ENCODE results near the gene PDS5B.
"Not testable (repeated sequence)": the region's sequence is repeated elsewhere in the genome, so short reads cannot be mapped to it uniquely, and the experiment has no call there.

PDS5B gene, protein sequence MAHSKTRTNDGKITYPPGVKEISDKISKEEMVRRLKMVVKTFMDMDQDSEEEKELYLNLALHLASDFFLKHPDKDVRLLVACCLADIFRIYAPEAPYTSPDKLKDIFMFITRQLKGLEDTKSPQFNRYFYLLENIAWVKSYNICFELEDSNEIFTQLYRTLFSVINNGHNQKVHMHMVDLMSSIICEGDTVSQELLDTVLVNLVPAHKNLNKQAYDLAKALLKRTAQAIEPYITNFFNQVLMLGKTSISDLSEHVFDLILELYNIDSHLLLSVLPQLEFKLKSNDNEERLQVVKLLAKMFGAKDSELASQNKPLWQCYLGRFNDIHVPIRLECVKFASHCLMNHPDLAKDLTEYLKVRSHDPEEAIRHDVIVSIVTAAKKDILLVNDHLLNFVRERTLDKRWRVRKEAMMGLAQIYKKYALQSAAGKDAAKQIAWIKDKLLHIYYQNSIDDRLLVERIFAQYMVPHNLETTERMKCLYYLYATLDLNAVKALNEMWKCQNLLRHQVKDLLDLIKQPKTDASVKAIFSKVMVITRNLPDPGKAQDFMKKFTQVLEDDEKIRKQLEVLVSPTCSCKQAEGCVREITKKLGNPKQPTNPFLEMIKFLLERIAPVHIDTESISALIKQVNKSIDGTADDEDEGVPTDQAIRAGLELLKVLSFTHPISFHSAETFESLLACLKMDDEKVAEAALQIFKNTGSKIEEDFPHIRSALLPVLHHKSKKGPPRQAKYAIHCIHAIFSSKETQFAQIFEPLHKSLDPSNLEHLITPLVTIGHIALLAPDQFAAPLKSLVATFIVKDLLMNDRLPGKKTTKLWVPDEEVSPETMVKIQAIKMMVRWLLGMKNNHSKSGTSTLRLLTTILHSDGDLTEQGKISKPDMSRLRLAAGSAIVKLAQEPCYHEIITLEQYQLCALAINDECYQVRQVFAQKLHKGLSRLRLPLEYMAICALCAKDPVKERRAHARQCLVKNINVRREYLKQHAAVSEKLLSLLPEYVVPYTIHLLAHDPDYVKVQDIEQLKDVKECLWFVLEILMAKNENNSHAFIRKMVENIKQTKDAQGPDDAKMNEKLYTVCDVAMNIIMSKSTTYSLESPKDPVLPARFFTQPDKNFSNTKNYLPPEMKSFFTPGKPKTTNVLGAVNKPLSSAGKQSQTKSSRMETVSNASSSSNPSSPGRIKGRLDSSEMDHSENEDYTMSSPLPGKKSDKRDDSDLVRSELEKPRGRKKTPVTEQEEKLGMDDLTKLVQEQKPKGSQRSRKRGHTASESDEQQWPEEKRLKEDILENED (N-terminal part only)

DNA sequence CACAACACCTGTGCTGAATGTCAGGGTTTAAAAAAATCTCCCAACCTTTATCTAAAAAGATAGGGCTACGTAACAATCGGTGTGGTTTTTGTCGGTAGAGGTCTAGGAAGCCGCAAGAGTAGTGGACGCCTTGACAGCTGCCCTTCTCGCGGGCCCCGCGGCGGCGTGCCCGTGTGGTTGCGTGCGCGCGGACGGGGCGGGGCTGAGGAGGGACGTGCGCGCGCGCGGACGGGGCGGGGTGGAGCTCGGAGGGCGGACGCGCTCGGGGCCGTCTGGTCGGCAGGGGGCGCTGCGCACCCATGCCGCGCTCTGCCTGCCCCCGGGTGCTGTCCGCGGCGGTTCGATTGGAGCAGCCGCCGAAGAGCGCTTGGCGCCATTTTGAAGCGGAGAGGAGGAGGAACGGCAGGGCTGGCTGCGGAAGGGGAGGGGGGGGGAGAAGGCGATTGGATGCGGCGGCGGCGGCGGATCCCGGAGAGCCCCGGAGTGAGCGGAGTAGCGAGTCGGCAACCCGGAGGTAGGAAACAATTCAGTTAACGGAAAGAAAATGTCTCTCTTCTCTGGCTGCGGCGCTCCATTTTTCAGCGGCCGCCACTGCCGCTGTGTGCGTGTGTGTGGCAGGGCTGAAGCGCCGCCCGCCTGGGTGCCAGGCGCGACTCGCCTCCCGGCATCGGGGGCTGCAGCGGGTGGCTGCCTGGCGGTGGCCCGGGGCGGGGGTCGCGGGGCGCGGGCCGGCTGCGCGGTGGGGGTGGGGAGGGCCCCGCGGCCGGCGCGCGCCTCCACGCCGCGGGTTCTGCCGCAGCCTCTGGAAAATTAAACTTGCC is at the start of gene PDS5B:
Gene PDS5B, plus strand, starts transcription at position 373 of the 821 bp plus-strand sequence. CDS start 62,321 bp downstream, outside the sequence.
- DNase-seq (ENCODE audit: low read depth, low spot score), result peak; percentile 99

DNA sequence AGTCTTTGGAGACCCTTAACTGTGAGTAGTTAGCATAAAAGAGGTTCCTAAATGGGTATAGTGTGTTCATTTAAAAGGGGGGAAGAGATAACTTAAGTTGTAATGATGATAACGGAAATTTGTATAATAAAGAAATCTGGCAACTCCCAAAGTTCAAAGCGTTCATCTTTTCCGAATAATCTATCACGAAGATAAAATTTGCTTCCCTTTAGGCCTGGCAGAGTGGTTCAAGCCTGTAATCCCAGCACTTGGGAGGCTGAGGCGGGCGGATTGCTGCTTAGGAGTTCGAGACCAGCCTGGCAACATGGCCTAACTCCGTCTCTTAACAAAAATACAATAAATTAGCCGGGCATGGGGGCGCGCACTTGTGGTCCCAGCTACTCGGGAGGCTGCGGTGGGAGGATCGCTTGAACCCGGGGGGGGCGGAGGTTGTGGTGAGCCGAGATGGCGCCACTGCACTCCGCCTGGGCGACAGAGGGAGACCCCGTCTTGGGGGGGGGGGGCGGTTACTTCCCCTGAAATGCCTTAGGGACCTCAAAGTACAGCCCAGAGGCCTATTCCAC is 48.6 kb upstream of the PDS5B start:
- DNase-seq (ENCODE audit: low read depth, low spot score), result no peak

DNA sequence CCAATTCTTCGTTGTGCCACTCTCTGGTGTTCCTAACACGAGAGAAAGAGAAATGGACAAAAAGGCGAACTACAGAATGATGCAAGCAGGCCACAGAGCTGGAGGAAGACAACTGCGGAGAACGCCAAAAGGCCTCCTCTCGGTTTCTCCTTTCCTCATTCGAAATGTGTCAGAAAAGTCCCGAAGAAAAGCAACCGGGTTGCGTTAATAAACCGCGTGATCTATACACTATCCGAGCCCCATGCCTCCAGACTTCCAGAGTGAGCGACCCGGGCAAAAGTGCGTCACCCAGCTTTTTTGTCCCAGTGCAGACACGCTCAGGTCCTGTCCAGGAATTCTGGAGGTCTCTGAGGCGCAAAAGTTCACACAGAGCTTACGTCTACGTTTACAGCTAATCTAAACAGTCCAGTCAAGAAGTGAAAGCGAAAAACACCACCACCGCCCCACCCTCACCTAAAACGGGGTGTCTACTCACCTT is 48.1 kb upstream of the PDS5B start:
- DNase-seq (ENCODE audit: low read depth, low spot score), result no peak

GRCh38 chr13:32538621-32539246 is 47.5 kb upstream of the PDS5B start, which contains the start of gene N4BP2L2:
N4BP2L2 (minus strand) TSS chr13:32538795; CDS start chr13:32537027, 1,768 bp downstream.
- peak; percentile 98 for DNase-seq (ENCODE audit: low read depth, low spot score)

DNA sequence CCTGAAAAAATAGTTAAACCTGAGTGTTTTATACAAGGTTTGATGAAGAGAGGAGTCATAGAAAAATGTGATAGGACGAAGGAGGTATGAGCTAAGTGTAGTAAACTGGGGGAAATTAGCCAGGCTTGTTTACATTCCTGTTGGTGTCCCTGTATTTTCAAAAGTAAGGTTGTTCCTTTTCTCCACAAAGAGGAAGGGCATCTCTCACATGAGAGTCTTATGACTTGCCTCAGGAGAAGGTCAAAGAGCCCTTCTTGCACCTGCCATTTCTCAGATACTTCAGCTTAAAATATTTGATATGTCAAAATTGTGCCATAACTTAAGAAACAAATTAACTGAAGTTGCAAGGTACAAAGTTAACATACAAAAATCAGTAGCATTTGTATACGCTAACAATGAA is 44.0 kb upstream of the PDS5B start:
- DNase-seq (ENCODE audit: low read depth, low spot score), result no peak

GRCh38 chr13:32545083-32545482 is 41.2 kb upstream of the PDS5B start:
- no peak for DNase-seq (ENCODE audit: low read depth, low spot score)

GRCh38 chr13:32548837-32549236 is 37.4 kb upstream of the PDS5B start:
- no peak for DNase-seq (ENCODE audit: low read depth, low spot score)

DNA sequence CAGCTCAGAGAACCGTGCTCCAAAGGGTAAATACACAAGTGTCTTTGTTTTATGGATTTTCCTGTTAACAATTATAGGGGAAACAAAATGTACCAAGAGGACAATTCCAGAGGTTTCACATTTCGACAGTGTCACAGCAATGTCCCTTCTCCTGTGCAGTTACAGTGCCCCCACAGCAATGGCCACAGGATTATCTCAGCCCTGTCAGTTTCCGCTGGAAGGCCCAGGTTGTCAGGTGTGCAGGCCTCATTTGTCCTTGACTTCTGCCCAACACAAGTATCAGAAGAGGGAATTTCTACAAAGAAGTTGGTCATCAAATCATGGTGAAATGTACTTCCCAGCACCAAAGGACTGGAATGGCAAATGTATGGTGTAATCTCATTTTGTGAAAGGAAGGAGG is 36.5 kb upstream of the PDS5B start:
- DNase-seq (ENCODE audit: low read depth, low spot score), result no peak

DNA sequence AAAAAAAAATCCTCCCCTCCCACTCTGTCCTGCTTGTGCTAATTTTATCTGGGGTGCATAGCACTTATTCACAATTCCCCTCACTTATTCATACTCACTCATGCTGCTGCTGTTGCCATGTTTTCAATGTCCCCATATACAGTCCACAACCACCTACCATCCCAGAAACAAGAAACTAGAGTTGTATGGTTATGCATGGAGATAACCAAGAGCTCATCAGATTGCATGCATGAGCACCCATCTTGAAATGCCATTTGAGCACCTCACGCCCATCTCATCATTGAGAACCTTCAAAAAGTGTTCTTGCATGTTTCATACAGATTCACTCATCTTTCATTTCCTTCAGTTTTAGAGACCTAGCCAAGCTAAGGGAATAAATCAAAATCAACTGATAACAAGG is 32.5 kb upstream of the PDS5B start:
- no peak for DNase-seq (ENCODE audit: low read depth, low spot score)

DNA sequence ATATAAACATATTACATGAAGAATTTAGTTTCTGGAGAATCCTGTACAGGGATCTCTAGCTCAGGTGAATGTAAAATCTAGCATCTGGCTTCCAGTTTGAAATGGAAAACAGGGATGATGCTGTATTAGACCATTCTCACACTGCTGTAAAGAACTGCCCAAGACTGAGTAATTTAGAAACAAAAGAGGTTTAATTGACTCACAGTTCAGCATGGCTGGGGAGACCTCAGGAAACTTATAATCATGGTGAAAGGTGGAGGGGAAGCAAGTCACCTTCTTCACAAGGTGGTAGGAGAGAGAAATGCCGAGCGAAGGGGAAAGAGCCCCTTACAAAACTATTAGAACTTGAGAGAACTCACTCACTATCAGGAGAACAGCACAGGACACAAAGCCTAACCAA is 30.6 kb upstream of the PDS5B start:
- DNase-seq (ENCODE audit: low read depth, low spot score), result no peak

- not testable (repeated sequence) for DNase-seq (ENCODE audit: low read depth, low spot score)
Measured at GRCh38 chr13:32560842-32561241, 25.4 kb upstream of the PDS5B start.

GRCh38 chr13:32575687-32576086 is 10.6 kb upstream of the PDS5B start:
- DNase-seq (ENCODE audit: low read depth, low spot score), result not testable (repeated sequence)

DNA sequence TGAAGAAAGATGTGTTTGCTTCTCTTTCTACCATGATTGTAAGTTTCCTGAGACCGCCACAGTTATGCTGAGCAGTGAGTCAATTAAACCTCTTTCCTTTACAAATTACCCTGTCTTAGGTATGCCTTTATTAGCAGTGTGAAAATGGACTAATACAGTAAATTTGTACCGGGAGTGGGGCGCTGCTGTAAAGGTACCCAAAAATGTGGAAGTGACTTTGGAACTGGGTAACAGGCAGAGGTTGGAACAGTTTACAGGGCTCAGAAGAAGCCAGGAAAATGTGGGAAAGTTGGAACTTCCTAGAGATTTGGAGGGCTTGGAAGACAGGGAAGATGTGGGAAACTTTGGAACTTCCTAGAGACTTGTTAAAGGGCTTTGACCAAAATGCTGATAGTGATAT is 9.2 kb upstream of the PDS5B start:
- no peak for DNase-seq (ENCODE audit: low read depth, low spot score)

- peak; percentile 51 for DNase-seq (ENCODE audit: low read depth, low spot score)
Measured at GRCh38 chr13:32581177-32581786, 5.0 kb upstream of the PDS5B start.

- no peak for DNase-seq (ENCODE audit: low read depth, low spot score)
Measured at GRCh38 chr13:32582281-32582680, 4.0 kb upstream of the PDS5B start.

DNA sequence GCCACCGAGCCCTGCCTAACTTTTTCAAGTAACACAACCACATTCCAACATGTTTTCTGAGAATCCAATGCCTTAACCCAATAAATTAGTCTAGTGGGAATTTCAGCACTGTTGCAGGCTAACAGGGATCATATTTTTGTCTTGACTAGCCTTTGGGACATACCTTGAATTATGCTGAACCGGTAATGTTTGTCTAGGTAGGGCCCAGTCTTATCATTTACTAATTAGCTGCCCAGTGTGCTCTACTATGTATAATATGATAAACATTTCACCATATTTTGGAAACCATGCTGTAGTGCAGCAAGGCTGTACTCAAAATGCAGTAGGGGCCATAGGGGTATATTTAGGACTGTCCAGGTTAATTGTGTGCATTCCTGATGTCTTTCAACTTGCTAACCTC is 3.3 kb upstream of the PDS5B start:
- no peak for DNase-seq (ENCODE audit: low read depth, low spot score)

DNA sequence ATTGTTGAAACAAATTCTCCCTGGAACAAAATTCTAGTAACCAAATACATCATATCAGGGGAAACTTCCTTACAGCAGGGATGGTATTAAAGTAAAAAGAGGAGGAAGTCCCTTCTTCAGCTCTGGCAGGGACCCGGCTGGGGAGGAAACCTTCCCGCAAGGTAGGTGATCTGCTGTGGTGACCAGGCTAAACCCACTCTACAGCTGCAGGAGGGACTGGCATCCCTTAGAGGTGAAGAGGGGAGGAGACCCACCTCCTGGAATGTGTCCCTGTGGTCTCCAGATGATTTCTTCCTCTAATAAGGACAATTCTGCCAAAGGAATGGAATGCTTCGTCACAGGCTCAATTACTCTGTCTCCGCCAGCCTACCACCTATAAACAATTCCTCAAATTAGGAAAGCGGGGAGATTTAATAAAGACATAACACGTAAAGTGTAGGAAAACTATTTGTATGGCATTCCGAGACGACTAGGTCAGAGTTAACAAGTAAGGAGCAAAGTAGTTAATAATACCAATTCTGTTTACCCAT is 637 bp upstream of the PDS5B start:
- peak; percentile 62 for DNase-seq (ENCODE audit: low read depth, low spot score)

DNA sequence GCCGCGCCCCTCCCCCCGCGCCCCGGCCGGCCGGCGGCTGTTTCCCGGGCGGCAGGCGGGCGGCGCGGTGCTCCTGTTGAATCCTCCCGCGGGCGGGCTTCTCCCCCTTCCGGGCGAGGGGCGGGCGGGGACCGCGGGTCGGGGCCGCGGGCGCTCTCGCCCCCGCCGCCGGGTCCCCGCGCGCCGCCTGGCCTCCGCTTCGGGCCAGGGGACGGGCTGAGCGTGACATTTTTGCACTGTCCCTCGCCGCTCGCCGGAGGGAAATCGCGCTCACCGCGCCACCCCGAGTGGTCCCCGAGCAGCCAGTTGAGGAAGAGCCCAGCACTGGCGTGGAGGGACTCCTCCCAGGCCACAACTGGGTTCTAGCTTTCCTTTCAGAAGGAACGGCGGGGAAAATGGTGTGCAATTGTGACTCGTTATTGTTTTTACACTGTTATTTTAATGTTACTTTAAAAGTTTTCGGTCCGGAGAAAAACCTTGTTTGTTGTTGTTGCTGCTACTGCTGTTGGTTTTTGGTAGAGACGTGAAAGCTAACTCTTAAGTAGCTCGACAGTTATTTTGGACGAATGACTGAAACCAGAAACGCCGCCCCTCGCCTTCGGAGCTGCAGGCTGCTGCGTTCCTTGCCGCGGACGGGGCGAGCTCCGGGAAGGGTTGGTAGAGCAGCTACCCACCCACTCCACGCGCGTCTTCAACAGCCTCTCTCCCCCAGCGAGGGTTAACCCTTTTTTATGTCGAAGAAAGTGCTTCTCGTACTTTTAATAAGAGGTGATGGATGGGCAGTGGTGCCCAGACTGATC is 959 bp downstream of the PDS5B start:
- peak; percentile 80 for DNase-seq (ENCODE audit: low read depth, low spot score)
